Endothelial cell (in vitro differentiated cells): ENCODE measurements around the gene LYRM2. TPM values are rescaled to one million over a fixed set of nuclear protein-coding genes. Genes with fewer than 3 reads are reported as not detected.

Experiments
- DNase-seq: peaks from one replicate; pipeline ENCODE4 v3.0.0; 2021; ENCODE audit warnings: low spot score
- H3K27ac Mint-ChIP-seq: one replicate; pipeline ENCODE4 v1.8.0; 2021; ENCODE audit warnings: mixed read lengths, inconsistent platforms; ENCODE audit not compliant: unreplicated experiment
- H3K27me3 Mint-ChIP-seq: one replicate; pipeline ENCODE4 v1.8.0; 2021; ENCODE audit warnings: mild to moderate bottlenecking, moderate library complexity, mixed read lengths, inconsistent platforms; ENCODE audit not compliant: unreplicated experiment
- H3K36me3 Mint-ChIP-seq: one replicate; pipeline ENCODE4 v1.8.0; 2021; ENCODE audit warnings: mild to moderate bottlenecking, low read depth, mixed read lengths, inconsistent platforms; ENCODE audit not compliant: unreplicated experiment
- H3K4me1 Mint-ChIP-seq: one replicate; pipeline ENCODE4 v1.8.0; 2021; ENCODE audit warnings: mild to moderate bottlenecking, mixed read lengths, inconsistent platforms; ENCODE audit not compliant: unreplicated experiment
- H3K4me3 Mint-ChIP-seq: one replicate; pipeline ENCODE4 v1.8.0; 2021; ENCODE audit warnings: mild to moderate bottlenecking, mixed read lengths, inconsistent platforms; ENCODE audit not compliant: unreplicated experiment
- H3K9me3 Mint-ChIP-seq: one replicate; pipeline ENCODE4 v1.8.0; 2021; ENCODE audit warnings: mixed read lengths, inconsistent platforms; ENCODE audit not compliant: unreplicated experiment
- CTCF ChIP-seq: fragments of 200-600 bp; sonication (generic); IDR thresholded peaks from one replicate; pipeline ENCODE4 v1.5.0; 2021; ENCODE audit warnings: antibody characterized with exemption; ENCODE audit not compliant: unreplicated experiment
- total RNA-seq: library from RNA; stranded (reverse); fragmentation: NEBNext Ultra II Directional; extraction: Animal tissue kit (Norgen Biotek cat#: 25700); gene quantifications from one replicate; pipeline ENCODE4 v1.2.1, GENCODE V29; 2021; ENCODE audit not compliant: unreplicated experiment

Gene LYRM2
- total RNA-seq, 1 donor from 2014 or later, result 16.0 TPM

GRCh38 chr6:89583559-89583958 is 55.0 kb downstream of the LYRM2 start:
- no peak for TF ChIP-seq CTCF
- H3K9me3 Mint-ChIP-seq, result no peaks in the 10 kb centered on the region
- H3K4me1 Mint-ChIP-seq, result peaks cover 25% of the 10 kb centered on the region
- no peak overlapping the region for H3K27ac Mint-ChIP-seq
- H3K27me3 Mint-ChIP-seq, result peaks cover 2% of the 10 kb centered on the region
- no peak overlapping the region for H3K4me3 Mint-ChIP-seq
- DNase-seq, result no peak
- H3K36me3 Mint-ChIP-seq, result no peaks in the 10 kb centered on the region

GRCh38 chr6:89582669-89583325 is 55.8 kb downstream of the LYRM2 start:
- DNase-seq, result no peak
- peaks cover 2% of the 10 kb centered on the region for H3K27me3 Mint-ChIP-seq
- no peak for TF ChIP-seq CTCF
- H3K9me3 Mint-ChIP-seq, result no peaks in the 10 kb centered on the region
- H3K27ac Mint-ChIP-seq, result no peak overlapping the region
- H3K4me3 Mint-ChIP-seq, result no peak overlapping the region
- H3K36me3 Mint-ChIP-seq, result no peaks in the 10 kb centered on the region
- peaks cover 20% of the 10 kb centered on the region for H3K4me1 Mint-ChIP-seq

GRCh38 chr6:89581689-89582088 is 56.9 kb downstream of the LYRM2 start:
- peaks cover 21% of the 10 kb centered on the region for H3K4me1 Mint-ChIP-seq
- H3K27ac Mint-ChIP-seq, result no peak overlapping the region
- no peaks in the 10 kb centered on the region for H3K36me3 Mint-ChIP-seq
- TF ChIP-seq CTCF, result no peak
- peaks cover 4% of the 10 kb centered on the region for H3K27me3 Mint-ChIP-seq
- no peaks in the 10 kb centered on the region for H3K9me3 Mint-ChIP-seq
- no peak overlapping the region for H3K4me3 Mint-ChIP-seq
- no peak for DNase-seq

- no peak overlapping the region for H3K4me3 Mint-ChIP-seq
- DNase-seq, result no peak
- no peaks in the 10 kb centered on the region for H3K36me3 Mint-ChIP-seq
- peaks cover 23% of the 10 kb centered on the region for H3K4me1 Mint-ChIP-seq
- H3K27me3 Mint-ChIP-seq, result peaks cover 4% of the 10 kb centered on the region
- TF ChIP-seq CTCF, result no peak
- H3K27ac Mint-ChIP-seq, result no peak overlapping the region
- no peaks in the 10 kb centered on the region for H3K9me3 Mint-ChIP-seq
These were observed 57.4 kb downstream of the LYRM2 start for GRCh38 chr6:89580997-89581666.

- Mint-ChIP-seq H3K27ac (no peak overlapping the region), H3K36me3 (peaks cover 5% of the 10 kb centered on the region), H3K27me3 (peaks cover 3% of the 10 kb centered on the region), H3K9me3 (no peaks in the 10 kb centered on the region), H3K4me1 (peaks cover 22% of the 10 kb centered on the region), H3K4me3 (no peak overlapping the region)
- TF ChIP-seq CTCF, result no peak
- no peak for DNase-seq
These were observed 63.0 kb downstream of the LYRM2 start for GRCh38 chr6:89575562-89575960.
